HG02973 (cell line): ENCODE measurements around the gene GP1BB.

Source experiments
- ATAC-seq: cut with Tn5 transposase; IDR thresholded peaks from one replicate; pipeline ENCODE4 v1.9.1; 2021; ENCODE audit warnings: moderate library complexity; ENCODE audit not compliant: unreplicated experiment

Gene GP1BB

GRCh38 chr22:19739911-19740449 is 16.6 kb downstream of the GP1BB start:
- no peak for ATAC-seq

- no peak for ATAC-seq
Observed at GRCh38 chr22:19740586-19740985, 17.2 kb downstream of the GP1BB start.

GRCh38 chr22:19741053-19741452 is 17.7 kb downstream of the GP1BB start:
- no peak for ATAC-seq

GRCh38 chr22:19742160-19743066 is 19.1 kb downstream of the GP1BB start:
- ATAC-seq, result no peak

- ATAC-seq, result no peak
Observed at GRCh38 chr22:19743081-19743480, 19.7 kb downstream of the GP1BB start.

GRCh38 chr22:19743651-19744050 is 20.3 kb downstream of the GP1BB start:
- no peak for ATAC-seq

- no peak for ATAC-seq
Observed at GRCh38 chr22:19744350-19745006, 21.1 kb downstream of the GP1BB start.

- no peak for ATAC-seq
Observed at GRCh38 chr22:19745155-19746101, 22.1 kb downstream of the GP1BB start.

- ATAC-seq, result no peak
Observed at GRCh38 chr22:19746726-19747125, 23.4 kb downstream of the GP1BB start.

GRCh38 chr22:19747551-19747950 is 24.2 kb downstream of the GP1BB start:
- no peak for ATAC-seq

GRCh38 chr22:19748139-19748538 is 24.8 kb downstream of the GP1BB start:
- no peak for ATAC-seq

- no peak for ATAC-seq
Observed at GRCh38 chr22:19748991-19749664, 25.8 kb downstream of the GP1BB start.

- no peak for ATAC-seq
Observed at GRCh38 chr22:19749876-19750275, 26.5 kb downstream of the GP1BB start.

- ATAC-seq, result no peak
Observed at GRCh38 chr22:19750507-19751490, 27.5 kb downstream of the GP1BB start.

GRCh38 chr22:19751497-19752245 is 28.3 kb downstream of the GP1BB start:
- ATAC-seq, result no peak

GRCh38 chr22:19753090-19753842 is 29.9 kb downstream of the GP1BB start:
- no peak for ATAC-seq

GRCh38 chr22:19753996-19754700 is 30.8 kb downstream of the GP1BB start:
- no peak for ATAC-seq
